Dedifferentiated amniotic fluid mesenchymal stem cell (primary cell): ENCODE measurements around the gene FTSJ3.
A peak's percentile ranks its signal among the peaks of the same experiment; 100 is the strongest.

Source experiments
- DNase-seq: peaks from one replicate; pipeline ENCODE4 v3.0.0-alpha.2; 2016; ENCODE audit errors: extremely low spot score

FTSJ3 gene

DNA sequence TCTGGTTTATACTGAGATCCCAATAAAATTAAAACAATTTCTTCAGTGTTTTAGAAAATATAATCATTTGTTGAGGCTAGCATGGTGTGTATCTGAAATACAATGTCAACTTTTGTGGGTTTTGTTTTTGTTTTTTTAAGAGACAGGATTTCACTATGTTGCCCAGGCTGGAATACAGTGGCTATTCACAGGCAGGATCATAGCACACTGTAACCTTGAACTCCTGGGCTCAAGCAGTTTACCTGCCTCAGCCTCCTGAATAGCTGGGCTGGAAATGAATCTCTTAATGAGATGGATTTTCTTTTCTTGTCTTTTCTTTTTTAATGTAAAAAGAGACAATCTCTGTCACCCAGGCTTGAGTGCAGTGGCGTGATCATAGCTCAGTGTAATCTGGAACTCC, 41.3 kb downstream of the FTSJ3 start:
- DNase-seq = no peak

DNA sequence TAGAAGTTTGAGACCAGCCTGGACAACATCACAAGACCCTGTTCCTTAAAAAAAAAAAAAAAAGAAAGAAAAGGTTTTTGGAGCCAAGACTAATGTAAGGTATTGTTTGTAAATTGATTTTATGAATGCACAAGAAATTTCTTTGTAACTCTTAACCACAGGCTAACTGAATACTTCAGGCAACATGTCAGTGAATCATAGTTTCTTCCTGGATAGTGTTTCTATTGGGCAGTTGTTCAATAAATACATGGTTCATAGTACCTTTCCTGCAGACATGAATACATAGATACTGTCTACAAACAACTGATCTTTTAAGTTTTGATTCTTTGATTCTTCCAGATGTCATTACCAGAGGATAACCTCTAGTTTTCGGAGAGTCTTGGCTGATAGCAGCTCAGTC, 41.9 kb downstream of the FTSJ3 start:
- DNase-seq = peak; percentile 53

DNA sequence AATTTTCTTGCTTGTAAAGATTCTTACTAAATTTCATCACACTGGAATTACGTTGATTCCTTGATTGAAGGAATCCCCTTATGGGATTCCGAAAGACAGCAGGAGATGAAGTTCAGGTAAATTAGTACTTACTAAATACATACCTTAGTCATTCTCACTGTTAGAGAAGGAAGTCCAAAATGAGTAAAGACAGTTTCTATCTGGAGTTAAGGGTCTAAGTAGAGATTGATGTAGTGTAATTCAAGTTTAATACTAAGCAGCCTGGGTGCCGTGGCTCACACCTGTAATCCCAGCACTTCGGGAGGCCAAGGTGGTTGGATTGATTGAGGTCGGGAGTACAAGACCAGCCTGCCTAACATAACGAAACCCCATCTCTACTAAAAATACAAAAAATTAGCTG, 43.9 kb downstream of the FTSJ3 start:
- no peak for DNase-seq

DNA sequence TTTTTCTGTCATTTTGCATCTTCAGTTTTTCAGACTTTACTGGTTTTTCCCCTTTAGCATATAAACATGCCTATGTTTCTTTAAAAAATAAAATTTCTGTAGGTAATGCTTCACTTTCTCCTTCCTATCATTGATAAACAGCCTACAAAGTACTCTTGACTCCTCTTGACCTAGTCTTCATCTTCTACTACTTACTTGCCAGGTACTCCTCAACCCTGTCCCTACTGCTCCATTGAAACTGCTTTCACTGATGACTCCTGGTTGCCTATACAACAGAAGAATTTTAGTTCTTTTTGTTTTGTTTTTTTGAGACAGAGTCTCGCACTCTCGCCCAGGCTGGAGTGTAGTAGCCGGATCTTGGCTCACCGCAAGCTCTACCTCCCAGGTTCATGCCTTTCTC, 46.5 kb downstream of the FTSJ3 start:
- DNase-seq = no peak

DNA sequence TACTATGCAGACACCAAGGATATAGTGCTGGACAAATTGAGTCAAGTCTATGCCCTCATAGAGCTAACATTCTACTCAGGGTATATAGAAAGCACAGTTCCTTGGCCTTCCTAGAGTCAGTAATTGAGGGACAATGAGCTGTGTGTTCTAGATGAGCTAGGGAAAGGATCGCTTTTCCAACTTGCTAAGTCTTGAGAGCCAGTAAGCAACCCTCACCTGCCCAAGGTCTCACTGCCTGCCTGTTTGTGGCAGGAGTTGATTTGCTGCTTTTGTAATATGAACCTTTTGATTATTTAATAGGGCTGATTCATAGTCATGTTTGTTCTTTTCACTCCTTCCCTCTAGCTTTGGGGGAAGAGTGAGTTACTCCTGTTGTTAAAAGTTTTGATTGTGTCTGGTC, 47.0 kb downstream of the FTSJ3 start:
- DNase-seq = no peak

DNA sequence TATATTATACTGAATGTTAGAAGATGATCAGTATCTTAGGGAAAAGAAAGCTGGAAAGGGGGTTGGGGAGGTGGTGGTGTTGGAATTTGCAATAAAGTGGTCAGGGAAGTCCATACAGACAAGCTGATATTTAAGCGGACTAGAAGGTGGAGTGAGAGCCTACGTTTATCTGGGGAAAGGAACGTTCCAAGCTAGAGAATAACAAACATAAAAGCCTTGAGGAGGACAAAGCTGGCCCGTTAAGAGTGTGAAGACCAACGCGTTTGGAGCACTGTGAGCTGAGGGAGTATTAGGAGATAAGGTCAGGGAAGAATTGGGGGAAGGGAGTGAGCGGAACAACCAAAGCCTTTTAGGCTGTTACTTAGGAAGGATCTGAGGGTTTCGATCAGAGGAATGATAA, 52.0 kb downstream of the FTSJ3 start:
- no peak for DNase-seq

DNA sequence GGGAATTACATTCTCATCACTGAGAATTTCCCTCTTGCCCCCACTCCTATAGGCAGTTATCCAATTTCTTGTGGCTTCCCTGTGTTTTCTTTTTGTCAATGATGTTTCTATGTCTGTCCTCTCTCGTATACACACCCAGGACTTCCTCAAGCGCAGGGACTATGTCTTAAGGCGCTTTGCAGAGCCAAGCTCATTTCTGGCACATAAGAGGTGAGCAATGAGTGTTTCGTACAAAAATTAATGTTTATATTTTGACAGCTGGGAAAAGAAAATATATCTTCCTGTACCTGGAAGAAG, 52.5 kb downstream of the FTSJ3 start:
- no peak for DNase-seq

DNA sequence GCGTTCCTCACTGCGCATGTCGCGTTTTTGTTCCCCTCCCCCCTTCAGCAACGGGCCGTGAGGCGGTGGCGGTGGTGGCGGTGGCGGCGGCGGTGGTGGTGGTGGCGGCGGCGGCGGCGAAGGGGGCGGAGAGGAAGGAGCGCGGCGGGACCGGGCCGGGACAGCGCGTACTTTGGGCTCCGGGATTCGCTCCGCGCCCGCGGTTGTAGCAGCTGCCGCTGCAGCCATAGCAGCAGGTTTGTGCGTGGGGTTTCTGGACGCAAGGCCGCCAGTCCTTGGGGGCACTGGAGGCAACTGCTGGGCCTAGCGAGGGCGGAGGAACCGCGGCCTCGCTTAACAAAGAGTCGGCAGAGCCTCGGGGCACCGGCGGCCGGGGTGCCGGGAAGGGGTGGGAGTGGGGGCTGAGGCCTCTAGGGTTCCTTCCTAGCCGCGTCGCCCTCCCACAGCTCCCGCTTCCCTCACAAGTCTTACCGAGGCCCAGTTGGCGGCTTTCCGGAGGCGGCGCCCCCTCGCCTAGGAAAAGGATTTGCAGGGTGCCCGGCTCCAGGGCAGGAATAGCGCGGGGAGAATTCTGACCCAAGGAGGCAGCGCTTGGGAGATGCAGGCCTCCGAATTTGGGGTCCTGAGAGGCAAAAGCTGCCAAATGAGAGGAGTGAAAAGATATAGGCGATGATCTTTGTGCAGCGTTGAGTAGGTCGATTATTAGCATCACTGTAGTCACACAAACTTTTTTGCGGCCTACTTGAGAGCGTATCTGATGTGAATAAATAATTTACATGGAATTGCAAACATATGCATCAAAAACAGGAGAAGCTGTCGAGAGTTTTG, 53.1 kb downstream of the FTSJ3 start, which contains the start of gene DDX42:
DDX42 (plus strand) TSS at position 30 of the 828 bp plus-strand sequence. CDS start 12,880 bp downstream, outside the sequence.
- DNase-seq = peak; percentile 29

DNA sequence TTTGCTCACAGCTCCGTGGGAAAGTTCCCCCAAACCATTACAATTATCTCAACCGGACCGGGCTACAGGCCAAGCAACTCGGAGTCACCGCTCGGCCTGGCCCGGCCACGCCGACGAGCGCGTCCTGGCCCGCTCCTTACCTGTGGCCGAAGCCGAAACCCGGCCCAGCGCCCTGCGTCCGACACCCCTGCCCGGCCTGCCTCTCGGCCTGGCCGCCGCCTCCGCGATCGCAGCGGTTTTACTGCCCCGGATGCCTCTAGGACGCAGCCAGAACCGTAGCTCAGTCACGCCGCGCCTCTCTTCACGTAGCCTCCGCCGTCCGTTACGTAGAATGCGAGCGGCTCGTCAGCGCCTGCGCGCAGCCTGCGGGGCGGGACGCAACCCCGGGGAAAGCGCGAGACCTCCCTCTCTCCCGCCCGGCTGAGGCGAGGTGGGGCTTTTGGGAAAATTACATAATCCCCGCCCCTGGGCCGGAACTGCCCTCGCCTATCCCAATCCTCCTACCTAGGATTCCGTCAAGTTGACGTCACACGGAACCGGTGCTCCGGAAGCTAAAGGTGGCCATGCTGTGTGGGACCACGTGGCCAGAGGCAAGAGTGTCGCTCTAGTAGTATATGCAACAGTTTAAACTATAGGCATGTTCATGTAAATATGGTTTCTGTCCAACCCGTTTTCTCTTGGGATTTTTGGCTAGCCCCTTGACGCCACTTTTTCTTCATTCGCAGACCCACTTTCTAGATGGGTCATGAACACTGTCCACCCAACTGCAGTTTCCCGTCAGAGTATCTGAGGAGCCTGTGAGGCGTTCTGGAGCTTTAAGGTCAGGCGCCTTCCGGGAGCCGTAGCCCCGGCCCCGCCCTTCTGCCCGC, 54.0 kb downstream of the FTSJ3 start, which contains the start of gene CCDC47:
CCDC47 (minus strand) TSS at position 326 of the 869 bp plus-strand sequence. CDS start 7,422 bp downstream, outside the sequence.
- peak; percentile 99 for DNase-seq

DNA sequence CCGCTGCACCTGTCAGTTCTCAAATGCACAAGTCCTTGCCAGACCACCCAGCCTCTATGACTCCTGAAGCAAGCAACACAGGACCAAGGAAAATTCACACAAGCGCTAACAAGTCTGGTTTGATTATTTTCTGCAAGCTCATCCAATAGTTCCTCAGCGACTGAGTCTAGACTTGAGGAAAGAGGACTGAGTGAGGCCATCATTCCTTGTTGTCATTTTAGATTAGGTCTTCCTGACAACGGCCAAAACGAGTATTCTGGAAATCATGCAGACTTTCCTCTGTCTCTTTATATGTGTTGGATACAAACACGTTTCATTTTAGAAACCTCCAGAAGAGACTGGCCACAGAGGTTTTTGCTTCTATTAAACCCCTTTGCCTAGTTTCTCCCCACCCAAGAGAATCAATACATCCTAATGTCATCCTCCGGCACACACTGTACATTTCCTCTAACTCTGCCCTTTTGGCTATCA, 54.6 kb downstream of the FTSJ3 start:
- DNase-seq = peak; percentile 29
